Fibroblast of upper back skin (primary cell): ENCODE results near the gene CALML3.

Experiments
- DNase-seq: peaks from one replicate; pipeline ENCODE4 v3.0.0-alpha.2; 2013

CALML3 gene

DNA sequence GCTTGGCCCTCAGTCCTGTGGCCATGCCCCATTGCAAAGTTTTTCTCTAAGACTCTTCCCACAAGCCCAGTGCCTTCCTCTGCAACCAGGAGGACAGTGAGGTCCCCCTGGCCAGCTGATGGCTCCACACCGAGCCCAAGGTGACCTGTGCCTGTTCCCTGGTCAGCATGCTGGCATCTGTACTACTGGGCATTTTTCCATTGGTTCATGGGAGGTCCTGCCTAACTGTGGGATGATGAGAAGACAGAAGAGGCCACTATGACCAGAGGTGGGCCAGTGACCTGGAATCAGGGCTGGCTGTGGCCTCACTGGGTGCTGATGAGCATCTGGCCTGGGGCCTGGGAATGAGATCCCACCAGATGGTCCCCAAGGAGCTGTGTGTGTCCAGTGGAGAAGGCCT is 20.2 kb downstream of the CALML3 start:
- no peak for DNase-seq

DNA sequence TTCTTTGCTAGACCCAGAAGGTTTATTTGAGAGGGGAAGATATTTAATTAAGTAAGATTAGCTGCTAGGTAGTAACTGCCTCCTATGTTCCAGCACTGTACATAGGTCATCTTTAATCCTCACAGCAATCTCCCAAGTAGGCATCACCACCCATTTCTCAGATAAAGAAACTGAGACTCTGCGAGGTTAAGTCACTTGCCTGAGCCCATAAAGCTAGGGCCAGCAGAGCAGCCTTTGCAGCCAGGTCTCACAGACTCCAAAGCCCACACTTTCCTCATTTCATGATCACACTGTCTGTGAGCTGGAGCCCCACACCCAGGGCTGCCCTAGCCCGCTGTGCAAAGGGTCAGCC is 20.6 kb downstream of the CALML3 start:
- DNase-seq, result no peak

- peak; percentile 61 for DNase-seq
These were observed 21.3 kb downstream of the CALML3 start for GRCh38 chr10:5545778-5546710.

DNA sequence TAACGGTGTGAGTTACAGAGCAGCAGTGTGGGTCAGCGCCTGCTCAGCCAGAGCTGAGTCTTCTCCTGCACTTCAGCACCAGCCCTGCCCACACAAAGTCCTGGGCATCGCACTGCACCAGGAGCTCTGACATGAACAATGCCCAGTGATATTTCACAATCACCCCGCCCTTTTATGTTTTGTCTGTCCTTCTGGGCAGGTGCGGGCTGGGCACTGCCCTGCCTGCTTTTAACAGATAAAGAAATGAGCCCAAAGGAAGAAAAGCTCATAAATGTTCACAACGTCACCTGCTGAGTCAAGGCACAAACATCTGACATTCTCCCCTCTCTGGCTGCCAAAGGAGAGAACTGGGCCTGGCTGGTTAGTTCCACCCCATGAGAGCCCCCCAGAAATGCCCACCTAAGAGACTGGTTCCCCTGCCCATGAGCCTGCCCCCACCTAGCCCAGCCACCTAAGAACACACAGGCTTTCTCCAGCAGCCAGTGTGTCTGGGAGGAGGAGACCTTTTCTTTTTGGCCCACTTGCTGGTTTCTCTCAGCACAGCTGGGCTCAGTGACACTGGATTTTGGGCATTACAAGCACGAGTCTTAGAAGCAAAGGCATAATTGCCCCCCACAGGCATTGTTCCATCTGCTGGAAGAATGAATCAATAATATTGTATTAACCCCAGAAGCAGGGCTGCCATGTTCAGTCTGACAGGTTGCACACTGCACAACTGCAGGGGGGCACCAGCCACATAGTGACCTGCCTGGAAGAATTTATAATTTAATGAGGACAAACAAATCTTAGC is 22.3 kb downstream of the CALML3 start:
- no peak for DNase-seq

GRCh38 chr10:5547681-5547930 is 22.8 kb downstream of the CALML3 start:
- DNase-seq, result no peak

- no peak for DNase-seq
These were observed 23.3 kb downstream of the CALML3 start for GRCh38 chr10:5547931-5548660.

- no peak for DNase-seq
These were observed 24.9 kb downstream of the CALML3 start for GRCh38 chr10:5549462-5550249.

- no peak for DNase-seq
These were observed 25.4 kb downstream of the CALML3 start for GRCh38 chr10:5550250-5550545.

- DNase-seq, result peak; percentile 32
These were observed 26.1 kb downstream of the CALML3 start for GRCh38 chr10:5550621-5551530.

DNA sequence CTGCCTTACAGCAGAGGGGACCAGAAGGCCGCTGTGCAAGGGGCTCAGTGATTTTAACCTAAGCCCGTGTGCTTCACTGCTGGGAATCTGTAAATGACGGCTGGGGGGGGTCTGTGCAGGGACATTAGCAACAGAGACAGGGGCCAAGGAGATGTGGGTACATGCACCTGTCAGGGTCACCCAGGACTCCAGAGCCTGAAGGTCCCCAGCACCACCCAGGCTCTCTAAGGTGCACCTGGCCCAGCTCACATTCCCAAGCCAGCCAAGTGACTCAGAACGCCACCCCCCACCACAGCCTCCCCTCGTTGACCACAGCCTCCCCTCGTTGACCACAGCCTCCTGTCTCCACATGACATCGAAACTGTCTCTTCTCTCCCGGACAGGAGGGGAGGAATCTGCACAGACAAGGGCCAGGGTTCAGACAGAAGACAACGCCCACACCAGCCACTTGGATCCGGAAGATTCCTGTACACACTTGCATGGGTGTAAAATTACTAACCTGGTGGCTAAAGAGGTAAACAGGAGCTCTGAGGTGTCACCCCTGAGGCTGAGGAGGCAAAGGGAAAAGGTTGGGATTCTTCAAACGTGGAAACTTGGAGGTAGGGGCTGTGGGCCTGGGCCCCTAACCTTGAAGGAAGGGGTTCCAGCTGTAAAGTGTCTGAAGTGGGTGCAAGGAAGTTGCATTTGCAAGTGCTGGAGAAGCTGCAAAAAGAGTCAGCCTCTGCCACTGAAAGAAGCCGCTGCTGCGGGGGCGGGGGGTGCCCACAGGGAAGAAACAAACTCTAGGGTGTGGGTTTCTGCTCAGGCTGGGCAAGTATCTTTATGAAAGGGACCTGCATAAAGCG is 27.0 kb downstream of the CALML3 start:
- peak; percentile 52 for DNase-seq

GRCh38 chr10:5552376-5553321 is 27.9 kb downstream of the CALML3 start:
- no peak for DNase-seq

- no peak for DNase-seq
These were observed 28.8 kb downstream of the CALML3 start for GRCh38 chr10:5553400-5554170.

DNA sequence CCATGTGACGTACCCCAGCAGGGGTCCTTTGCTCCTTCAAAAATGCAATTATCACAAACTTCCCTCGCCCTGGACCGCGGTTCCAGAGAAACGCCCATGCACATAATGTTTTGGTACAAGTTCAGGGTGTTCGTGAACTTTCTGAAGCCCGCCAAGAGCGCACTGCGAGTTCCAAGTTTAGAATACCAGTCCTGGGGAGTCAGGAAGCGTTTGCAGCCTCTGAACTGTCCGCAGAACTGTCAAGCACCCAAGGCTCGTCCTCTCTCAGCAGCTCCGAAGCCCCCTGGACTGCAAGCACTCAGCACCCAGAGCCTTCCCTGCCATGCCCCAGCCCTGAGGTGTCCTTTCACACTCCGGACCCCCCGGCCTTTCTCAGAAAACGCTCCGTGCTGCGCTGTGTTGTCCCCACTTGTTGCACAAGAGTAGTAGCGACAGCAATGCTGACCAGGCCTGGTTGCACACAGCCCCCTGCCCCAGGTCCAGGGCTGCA is 30.3 kb downstream of the CALML3 start:
- no peak for DNase-seq

DNA sequence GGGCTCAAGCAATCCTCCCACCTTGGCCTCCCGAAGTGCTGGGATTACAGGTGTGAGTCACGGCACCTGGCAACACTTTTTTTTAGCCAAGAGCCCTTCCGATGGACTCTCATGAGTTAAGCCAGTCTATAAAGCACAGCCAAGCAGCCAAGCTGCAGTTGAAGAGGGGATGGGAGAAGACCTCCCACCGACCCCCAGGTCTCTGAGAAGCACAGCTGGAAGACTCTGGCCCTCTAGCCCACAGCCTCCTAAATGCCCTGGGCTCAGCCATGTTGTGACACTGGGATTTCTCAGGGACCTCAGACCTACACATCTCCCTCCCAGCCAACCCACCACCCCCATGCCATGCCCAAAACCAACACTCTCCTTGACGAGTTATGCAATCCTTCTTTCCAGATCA is 31.1 kb downstream of the CALML3 start:
- no peak for DNase-seq

DNA sequence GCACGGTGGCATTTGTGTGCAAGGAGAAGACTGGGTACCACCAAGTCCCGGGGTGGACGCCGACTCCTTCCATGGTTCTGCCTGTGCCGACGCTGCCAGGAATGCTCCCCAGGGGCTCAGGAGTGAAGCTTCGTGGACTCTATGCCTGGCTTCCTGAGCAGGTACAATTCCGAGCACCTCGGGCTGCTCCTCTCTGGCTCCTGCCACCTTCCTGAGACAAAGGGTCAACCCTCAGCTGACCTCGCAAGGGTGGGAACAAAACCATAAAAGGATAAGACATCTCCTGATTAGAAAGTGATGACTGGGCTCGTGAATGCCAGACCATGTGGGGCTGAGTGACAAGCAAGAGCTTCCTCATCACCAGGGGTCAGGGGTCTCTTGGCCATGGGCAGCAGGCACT is 31.8 kb downstream of the CALML3 start:
- no peak for DNase-seq

GRCh38 chr10:5557040-5557721 is 32.4 kb downstream of the CALML3 start:
- no peak for DNase-seq

DNA sequence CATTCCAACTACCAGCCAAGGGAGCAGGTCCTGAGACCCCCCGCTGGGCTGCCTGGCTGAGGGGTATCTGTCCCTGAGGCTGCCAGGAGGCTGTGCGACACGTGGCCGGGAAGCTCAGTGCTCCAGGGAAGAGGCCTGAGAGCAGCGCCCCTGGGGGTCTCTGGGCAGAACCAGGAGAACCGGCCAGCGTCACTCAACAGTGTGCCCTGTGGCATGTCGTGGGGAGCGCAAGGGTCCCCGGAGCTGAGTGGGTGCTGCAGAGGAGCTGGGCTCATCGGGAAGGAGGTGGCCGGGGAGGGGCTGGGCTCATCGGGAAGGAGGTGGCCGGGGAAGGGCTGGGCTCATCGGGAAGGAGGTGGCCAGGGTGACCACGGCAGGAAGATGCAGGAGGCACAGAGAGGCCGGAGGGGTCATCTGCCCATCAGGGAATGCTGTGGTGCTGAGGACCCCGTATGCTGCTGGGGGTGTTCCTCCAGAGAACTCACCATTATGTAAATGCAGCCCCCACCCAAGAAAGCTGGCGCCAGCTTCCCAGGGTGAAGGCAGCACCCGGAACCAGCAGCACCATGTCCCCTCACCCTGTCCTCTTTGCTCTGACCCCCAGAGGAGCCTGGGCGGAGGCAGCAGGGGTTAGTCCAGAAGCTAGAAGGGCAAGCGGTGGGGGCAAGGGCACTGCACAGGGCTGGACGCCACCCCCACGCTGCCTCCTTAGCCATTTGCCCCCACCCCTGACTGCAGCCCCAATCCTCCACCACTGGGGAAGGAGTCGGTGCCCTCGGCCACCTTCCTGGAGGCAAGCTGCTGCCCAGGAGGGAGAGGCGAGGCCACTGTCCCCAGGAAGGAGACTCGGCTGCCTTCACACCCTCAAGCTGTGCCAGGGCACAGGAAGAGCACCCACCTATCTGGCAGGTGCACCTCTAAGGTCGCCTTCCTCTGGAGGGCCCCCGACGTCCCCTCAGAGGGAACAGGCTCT is 33.3 kb downstream of the CALML3 start:
- no peak for DNase-seq
